Hematopoietic multipotent progenitor cell treated with erythropoietin and hydrocortisone succinate and interleukin-3 and kit ligand, for 4 days (in vitro differentiated cells): Measurements from ENCODE around the gene SF3B1.
"Not testable (repeated sequence)": the region's sequence is repeated elsewhere in the genome, so short reads cannot be mapped to it uniquely, and the experiment has no call there.

Source experiments
- DNase-seq: peaks from one replicate; pipeline ENCODE4 v3.0.0-alpha.2; 2015

The SF3B1 gene

DNA sequence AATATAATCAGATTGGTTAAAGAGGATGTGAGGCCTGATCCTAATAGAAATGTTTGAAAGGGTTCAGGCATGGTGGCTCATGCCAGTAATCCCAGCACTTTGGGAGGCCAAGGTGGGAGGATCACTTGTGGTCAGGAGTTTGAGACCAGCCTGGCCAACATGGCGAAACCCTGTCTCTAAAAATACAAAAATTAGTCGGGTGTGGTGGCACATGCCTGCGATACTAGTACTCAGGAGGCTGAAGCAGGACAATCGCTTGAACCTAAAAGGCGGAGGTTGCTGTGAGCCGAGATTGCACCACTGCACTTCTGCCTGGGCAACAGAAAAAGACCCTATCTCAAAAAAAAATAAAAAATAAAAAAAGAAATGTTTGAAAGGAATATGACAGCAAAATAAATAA is 2.3 kb downstream of the SF3B1 start:
- DNase-seq, result not testable (repeated sequence)

DNA sequence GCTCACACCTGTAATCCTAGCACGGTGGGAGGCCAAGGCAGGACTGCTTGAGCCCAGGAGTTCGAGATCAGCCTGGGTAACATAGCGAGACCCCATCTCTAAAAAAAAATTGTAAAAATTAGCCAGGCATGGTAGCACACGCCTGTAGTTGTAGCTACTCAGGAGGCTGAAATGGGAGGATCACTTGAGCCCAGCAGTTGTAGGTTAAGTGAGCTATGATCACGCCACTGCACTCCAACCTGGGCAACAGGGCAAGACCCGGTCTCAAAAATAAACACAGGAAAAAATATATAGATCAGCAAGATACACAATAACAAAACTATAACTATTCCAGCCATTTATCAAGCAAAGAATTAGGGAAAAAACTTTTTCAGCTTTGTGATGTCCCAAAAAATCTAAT is 3.0 kb downstream of the SF3B1 start:
- DNase-seq, result no peak

DNA sequence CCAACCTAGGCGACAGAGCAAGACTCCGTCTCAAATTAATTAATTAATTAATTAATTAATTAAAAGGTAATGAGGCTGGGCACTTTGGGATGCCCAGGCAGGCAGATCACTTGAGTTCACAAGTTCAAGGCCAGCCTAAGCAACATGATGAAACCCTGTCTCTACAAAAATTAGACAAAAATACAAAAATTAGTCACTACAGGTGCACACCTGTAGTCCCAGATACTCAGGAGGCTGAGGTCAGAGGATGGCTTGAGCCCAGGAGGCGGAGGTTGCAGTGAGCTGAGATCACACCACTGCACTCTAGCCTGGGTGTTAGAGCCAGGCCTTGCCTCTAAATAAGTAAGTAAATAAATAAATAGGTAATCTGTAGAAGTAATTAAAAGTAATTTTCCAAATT is 6.8 kb downstream of the SF3B1 start:
- no peak for DNase-seq

DNA sequence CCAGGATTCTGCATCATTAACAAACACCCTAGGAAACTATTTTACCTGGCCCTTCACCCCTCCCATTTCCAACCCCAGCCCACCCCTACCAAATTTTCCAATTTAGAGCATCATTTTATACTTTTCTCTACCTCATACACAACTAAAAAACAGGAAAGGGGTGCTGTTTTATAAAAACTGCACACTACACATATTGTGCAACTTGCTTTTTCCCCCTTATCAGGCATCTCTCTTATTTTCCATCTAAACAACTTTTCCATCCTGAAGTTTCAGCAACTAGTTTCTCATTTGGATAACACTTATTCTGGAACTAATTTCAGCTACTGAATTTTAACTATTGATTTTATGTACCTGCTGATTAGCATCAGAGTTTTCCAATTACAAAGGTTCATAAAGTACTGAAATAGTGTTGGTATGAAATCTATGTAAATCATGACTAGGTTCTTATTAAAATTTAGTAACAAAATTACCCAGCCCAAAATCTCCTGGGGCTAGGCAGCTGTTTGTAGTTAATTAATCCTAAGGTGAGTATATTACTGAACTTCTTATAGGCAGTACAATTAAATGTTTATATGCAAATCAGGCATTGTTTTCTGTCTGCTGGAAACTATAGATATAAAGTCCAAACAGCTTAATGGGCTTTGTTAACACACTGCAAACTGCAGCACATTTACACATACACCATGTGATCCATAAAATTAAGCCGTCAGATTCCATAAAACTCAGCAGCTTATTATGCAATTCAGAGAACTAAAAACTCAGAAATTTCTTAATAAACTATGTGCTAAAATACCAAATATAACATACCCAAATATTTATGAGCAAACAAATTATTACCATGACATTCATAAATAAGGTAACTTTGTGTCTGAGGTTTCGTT is 7.9 kb downstream of the SF3B1 start:
- DNase-seq, result no peak

DNA sequence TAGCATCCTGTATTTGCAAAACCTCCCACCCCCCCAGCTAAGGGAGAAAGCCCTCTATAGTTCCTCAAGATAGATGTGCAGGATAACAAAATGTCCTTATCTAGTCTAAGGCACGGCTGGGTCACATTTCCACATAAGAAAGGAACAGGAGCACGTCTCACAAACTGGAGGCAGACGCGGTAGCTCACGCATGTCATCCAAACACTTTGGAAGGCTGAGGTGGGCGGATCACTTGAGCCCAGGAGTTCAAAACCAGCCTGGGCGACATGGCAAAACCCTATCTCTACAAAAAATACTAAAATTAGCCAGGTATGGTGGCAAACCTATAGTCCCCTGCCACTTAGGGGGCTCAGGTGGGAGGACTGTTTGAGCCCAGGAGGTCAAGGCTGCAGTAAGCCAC is 9.3 kb downstream of the SF3B1 start:
- DNase-seq, result peak; percentile 25

DNA sequence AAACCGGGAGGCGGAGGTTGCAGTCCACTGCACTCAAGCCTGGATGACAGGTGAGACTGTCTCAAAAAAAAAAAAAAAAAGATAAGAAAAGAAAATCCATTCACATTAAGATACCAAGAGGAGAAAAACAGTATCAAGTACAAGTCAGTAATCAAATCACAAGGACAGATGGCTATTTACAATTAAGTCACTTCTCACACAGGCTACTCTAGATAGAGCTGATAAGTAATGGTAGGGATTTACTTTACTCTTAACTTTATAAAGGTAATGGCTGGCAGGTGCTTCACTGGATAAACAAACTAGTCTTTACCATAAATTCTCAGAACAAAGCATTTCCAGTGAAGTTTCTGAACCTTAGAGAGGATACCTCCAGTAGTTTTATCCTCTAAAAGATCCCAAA is 11.5 kb downstream of the SF3B1 start:
- no peak for DNase-seq

DNA sequence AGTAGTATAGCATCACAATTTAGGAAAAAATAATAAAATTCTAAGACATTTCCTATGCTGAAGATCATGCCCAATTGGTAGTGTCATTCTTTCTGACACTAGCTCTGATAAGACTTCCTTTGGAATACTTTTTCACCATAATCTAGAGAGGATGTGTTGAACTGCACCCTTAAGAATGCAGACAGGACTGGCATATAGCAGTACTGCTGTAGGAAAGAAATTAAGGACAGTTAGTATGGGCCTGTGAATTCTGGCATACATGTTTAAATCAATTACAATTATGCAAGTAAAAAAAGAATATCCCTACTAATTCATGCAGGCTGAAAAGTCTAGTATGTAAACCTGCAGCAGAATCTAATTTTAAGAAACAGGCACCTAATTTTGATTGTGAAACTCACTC is 15.4 kb downstream of the SF3B1 start:
- no peak for DNase-seq

DNA sequence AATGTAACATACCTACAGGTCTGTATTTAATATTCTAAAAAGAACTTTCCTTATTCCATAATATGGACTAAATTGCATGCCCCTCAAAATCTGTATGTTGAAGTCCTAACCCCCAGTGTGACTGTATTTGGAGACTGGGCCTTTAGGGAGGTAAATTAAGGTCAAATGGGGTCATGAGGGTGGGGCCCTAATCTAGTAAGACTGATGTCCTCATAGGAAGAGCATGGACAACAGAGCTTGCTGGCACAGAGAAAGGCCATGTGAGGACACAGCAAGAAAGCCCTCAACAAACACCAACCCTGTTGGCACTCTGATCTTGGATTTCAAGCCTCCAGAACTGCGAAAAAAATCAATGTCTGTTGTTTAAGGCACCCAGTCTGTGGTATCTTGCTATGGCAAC is 18.6 kb downstream of the SF3B1 start:
- peak; percentile 24 for DNase-seq

DNA sequence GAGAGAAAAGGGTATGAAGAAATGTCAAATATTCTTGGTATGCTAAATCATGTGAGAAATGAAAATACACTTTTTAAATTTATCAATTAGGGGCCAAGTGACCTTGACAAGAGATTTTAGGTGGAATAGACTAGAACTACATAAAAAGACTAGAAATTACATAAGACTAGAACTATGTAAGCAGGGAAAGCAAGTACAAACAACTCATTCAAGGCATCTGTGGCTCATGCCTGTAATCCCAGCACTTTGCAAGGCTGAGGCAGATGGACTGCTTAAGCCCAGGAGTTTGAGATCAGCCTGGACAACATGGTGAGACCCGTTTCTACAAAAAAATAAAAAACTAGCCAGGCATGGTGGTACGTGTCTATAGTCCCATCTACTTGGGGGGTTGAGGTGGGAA is 20.3 kb downstream of the SF3B1 start:
- no peak for DNase-seq

DNA sequence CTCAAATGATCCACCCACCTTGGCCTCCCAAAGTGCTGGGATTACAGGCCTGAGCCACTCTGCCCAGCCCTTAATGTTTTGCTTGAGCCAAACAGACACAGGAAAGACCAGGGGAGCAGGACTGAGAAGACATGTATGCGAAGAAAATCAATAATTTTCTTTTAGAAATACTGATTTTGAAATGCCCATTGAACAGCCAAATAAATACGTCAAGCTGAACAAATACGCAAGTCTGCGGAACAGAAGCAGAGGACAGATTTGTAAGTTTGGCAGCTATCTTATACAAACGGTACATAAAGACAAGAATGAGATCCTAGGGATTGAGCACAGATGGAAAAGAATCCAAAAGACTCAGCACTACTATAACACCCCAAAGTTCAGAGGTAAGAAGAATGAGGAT is 20.8 kb downstream of the SF3B1 start:
- no peak for DNase-seq

DNA sequence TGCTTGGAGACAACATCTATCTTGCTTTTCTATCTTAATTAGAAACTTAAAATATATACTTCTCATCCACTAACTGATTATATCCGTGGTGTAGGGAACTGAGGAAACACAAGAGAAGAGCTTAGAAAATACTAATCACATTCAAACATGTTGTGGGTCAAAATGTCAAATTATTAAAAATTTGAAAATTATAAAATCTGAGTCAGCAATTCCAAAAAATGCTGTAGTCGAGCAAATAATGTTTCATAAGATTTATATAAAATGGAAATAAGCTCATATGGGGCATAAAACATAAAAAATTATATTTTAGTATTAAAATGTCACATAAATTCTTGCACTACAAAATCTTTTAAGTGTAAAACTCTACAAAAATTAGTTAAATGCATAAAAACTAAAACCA is 29.2 kb downstream of the SF3B1 start:
- no peak for DNase-seq

DNA sequence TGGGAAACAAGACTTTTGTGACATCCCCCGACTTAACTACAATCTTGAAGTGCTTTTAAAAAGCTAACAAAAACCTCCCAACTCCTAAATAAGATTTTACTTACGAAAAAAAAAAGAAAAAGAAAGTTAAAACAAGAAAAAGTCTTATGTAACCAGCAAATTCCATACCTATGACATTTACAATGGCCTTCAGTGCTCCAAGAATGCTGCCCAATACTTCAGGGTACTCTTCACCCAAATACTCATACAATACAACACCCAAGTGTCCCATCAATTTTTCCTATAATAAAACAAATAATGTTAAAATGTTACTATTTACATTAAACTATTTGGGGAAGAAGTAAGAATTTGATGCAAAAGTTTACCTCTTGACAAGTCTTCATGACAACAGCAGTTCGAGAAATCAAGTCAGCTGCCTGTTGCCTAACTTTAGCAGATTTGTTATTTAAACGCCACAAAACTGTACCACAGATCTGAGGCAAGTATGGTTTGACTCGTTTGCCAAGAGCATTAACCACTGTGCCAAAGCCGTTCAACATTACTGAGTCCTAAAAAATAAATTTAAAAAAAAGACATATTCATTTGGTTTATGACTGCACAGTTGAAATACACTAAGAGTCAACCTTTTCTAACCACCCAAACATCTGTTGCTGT is 34.8 kb downstream of the SF3B1 start:
- DNase-seq, result no peak

DNA sequence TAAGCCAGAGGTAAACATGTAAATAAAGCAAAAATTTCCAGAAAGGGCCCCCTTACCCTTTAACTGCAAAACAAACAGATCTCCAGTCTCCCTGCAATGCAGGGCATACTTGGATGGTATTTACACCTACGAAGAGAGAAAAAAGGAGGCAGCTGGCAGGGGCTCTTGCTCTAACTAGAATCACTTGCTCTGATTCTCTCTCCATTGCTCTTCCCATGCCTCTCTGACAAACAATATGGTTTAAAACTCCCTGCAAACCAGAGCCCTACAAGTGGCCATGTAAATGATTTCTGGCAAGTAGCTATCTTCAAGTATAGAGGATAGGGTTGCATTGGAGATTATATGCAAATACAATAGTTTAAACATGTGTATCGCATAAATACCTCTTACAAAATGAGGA is 35.9 kb downstream of the SF3B1 start:
- no peak for DNase-seq

DNA sequence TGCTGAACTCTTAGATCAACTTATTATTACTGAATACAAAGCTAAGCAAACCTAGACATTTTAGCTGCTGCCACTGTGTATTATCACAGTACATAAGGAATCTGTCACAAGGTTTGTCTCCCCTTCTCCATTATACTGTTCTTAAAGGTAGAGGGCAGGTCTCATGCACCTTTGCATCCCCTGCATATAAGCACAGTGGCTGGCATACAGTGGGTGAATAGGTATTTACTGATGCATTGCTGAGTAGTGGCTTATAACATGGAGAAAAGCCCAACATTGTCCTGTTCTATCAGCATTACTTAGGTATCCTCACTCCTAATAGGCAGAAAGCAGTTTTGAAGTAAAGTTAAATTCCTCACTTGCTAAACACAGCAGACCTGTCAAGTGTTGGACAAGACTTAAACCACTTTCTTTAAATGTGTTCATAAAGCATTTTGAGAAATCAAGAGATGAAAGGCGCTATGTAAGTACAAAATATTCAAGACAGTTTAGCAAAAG is 43.6 kb downstream of the SF3B1 start:
- no peak for DNase-seq

DNA sequence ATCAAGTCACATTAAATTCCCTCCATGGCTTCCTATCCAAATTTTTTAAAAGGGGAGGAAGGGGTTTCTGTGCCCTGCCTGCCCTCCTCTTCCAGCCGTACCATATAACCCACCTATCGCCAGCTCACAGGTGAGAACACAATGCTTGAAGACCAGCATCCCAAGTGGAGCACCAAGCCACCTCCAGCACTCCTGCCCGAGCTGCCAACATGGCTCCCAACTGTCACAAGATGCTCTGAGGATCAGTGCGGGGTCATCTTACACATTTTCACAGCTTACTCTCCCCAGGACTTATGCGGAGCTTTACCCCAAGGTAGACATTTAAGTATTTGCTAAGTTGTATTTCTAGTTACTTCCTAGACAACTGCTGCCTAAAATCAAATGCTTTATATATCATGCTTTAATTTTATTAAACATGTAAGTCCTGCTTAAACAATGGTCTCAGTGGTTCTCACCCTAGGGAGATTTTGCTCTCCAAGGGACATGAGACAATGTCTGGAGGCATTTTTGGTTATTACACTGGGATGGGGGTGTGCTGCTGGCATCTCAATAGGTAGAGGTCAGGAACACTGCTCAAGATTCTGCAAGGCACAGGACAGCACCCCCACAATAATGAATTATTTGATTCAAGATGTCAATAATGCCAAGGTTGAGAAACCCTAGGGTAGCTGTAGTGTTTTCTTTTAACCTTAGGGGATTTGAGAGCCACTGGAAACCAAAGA is 45.8 kb downstream of the SF3B1 start:
- no peak for DNase-seq

DNA sequence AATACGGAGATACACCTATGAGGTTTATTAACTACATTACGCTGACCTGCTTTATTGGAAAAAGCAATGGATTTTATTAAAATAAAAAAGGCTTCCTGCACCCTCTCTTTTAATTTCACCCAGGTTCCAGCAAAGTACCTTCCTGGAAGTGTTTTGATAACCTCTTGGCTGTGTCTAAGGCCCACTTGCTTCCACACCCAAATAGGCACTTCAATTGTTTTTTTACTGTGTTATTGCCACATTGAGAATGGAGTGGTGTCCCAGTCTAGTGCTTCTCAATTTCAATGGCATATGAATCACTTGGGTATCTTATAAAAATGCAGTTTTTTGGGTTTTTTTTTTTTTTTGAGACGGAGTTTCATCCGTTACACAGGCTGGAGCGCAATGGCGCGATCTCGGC is 47.6 kb downstream of the SF3B1 start:
- no peak for DNase-seq

DNA sequence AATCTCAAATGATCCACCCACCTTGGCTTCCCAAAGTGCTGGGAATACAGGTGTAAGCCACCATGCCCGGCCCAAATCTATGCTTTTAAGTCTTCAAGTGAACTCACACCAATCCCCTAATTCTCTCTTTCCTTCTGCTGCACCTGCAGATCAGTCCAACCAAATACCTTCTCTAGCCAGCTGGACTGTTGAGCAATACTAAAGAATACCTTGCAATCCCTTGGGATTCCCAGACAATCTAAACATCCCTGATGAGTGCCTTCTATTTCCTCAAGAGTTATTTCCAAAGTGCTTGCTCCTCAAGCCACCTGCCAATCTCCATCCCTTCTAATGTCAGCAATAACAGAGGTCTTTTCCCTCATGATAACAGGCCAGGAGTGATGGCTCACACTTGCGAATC is 48.6 kb downstream of the SF3B1 start:
- DNase-seq, result no peak

DNA sequence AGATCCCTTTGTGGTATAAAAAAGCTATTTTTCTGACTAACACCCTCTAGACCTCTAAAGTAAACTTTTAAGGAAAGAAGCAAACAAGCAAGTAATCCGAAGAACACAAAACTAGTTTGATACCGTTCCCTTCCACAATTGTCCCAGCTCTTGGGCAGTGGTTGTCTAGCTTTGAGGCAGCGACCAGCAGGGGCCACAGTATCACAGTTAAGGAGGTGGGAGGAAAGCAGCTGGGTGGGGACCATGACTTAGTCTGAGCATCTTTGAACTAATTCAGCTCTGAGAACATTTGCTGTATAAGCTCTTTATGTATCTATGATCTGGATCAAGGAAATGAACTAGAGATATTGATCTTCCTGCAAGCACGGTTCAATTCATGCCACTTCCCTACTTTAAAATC is 51.0 kb downstream of the SF3B1 start:
- DNase-seq, result no peak

DNA sequence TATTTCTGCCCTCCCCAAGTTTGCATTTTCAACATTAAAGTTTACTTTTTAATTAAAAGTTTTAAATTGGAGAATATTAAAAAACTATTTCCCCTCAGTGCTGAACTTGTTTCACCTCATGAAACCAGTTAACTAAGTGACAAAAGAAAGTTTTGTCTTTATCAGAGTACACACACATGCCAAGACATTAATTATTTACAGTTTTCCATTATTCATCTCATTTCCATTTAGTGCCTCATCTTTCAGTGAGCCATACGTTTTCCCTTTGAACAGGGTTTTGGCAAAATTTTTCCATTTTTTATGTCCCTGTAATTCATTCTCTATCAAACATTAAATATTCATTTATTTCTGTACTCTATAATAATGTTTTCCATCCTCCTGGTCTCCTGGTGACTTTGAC is 53.2 kb downstream of the SF3B1 start:
- DNase-seq, result no peak

DNA sequence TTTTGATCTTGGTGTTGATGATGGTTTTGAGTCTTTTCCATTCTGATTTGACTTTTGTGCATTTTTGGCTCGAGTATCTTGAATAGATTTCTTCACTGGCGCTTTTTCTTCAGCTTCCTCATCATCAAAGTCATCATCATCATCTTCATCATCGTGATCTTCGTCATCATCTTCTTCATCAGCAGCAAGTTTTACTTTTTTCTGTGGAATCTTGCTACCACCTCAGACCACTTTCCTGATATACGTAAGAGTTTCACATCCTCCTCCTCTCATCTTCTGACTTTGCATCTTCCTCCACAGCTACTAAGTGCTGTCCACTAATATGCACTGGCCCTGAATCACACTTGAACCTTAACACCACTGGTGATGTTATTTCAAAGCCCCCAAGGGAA is 54.9 kb downstream of the SF3B1 start:
- DNase-seq, result not testable (repeated sequence)

DNA sequence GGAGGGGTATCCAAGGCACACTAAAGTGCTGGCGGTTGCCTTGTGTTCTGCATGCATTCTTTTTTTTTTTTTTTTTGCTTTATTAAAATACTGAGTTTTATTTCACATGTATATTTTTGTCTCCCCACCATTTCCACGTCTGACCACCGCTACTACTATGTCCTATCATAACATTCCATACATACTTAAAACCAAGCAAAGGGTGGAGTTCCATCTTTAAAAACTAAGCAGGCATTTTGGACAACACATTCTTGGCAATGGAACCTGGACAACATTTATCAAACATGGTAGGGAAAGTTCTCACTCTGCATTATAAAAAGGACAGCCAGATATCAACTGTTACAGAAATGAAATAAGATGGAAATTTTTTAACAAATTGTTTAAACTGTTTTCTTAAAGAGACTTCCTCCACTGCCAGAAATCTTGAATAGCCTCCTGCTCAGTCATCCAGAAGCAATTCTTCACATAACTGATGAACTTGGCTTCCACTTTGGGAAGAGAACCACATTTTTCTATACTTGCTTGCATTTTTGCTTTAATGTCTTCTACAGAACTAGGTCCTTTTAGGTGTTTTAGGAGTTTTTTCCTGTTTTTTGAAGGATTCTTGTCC is 55.4 kb downstream of the SF3B1 start:
- not testable (repeated sequence) for DNase-seq

DNA sequence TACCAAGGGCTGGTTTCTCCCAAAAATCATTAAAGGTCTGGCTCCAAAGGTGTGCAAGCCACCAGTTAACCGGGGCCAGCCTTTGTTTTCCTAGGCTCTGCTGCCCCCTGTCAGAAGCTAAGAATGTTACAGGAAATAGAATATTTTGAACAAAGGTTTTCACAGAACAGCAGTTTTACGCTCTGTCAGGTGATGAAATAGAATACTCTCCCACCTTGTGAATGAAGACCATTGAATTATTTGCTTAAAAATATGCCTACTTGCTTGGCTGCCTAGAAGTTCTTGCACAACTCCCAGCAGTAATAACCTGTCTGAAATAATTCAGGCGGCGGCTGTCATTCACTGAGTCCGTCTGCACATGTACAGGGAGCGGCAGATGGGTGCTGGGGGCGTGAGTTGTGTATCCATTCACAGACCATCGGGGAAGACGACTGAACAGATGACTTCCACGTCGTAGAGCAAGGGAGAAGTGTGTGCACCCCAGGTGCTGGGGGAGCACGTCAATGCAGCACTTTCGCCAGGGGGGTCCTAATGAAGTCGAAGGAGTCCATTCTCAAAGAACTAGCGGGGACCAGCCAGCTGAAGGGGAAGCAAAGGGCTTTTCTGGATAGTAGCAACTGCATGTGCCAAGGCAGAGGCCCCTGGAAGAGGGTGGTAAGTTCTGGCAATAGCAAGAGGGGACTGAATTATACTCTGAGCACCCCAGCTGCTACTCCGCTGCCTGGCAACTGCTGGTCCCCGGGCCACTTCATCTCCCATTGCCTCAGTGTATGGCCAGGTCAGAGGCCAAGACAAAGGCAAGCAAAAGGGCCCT is 56.1 kb downstream of the SF3B1 start:
- peak; percentile 73 for DNase-seq
